ENCODE measurements around the gene BCL2L11. TPM values are rescaled to one million over a fixed set of nuclear protein-coding genes. Genes with fewer than 3 reads are reported as not detected.

Gene BCL2L11
- total and polyA plus RNA-seq, 9 of the 15 experiments (the other 6 are each of a cell fraction or from before 2014, with no cell fraction given): 2.2 to 18.8 (median 5.0) TPM

DNA sequence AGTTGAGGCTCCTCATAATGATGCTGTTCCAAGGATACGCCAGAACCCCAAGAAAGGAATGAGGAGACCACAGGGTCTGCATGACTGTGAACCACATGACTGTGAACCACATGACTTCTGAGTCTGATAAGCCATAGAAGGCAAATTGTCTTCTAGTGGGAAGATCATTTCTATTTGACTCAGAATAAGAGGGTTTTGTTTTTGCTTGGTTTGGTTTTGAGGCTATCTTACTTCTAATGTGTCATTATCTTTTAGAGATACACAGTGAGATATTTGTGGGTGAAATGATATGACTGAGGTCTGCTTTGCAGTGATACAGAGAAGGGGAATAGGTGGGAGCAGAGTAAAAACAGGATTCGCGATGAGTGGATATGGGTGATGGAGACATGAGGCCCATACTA is 28.9 kb upstream of the BCL2L11 start:
- FAIRE-seq (no peak), ATAC-seq (no peak), DNase-seq (ENCODE audit: extremely low read depth in 1 of 4, low spot score in 3 of 4) (no peak)
- Histone ChIP-seq H3K9me3 (replicated peaks; ENCODE audit: control insufficient read depth, insufficient read depth, low read depth, low read length) (no peaks in the 10 kb centered on the region), H3K27me3 (ENCODE audit: control insufficient read depth in 2 of 2, insufficient read depth in 2 of 2, low read length in 2 of 2) (peaks cover 17% of the 10 kb centered on the region in 2 experiments), H3K9me1 (ENCODE audit: control insufficient read depth, insufficient read depth, low read length) (no peaks in the 10 kb centered on the region), H4K20me1 (replicated peaks; ENCODE audit: control insufficient read depth, insufficient read depth, low read length) (no peaks in the 10 kb centered on the region), H3K79me2 (ENCODE audit: control insufficient read depth, insufficient read depth, low read length) (no peaks in the 10 kb centered on the region), H3K4me1 (replicated peaks in 1 of 2; ENCODE audit: control insufficient read depth in 2 of 2, insufficient read depth in 2 of 2, low read length in 2 of 2) (no peaks in the 10 kb centered on the region), H2AFZ (ENCODE audit: low read depth, low read length) (no peak overlapping the region), H3K27ac (ENCODE audit: extremely low read depth, low read depth, low read length) (no peak overlapping the region), H3K9ac (ENCODE audit: insufficient read depth in 1 of 2, low read depth in 2 of 2, low read length in 2 of 2) (no peak overlapping the region), H3K36me3 (ENCODE audit: control insufficient read depth, insufficient read depth, low read length) (no peaks in the 10 kb centered on the region), H3K4me3 (no peak overlapping the region), H3K4me2 (ENCODE audit: insufficient read depth, low read length) (no peak overlapping the region)
- WGBS (ENCODE audit: insufficient coverage, low coverage, missing lambda C conversion rate): 5% methylated on average over 3 of the region's 3 CpGs
- intact Hi-C loops (cut with micrococcal nuclease) (no loop called here), in situ Hi-C loops (cut with MboI) (no loop called here)
- no TSS peak for BruUV-seq (replicated peaks)
- ChIA-PET POLR2A (interaction anchor here (1.3 to 1.4 kb wide), 2 partner anchors 17 to 23 kb away, joined by 3 to 4 read pairs; no protein-coding TSS in a partner anchor), CTCF (ENCODE audit: low intra/inter-chr PET ratio) (no interaction called here)
- TF ChIP-seq FOXK2 (conservative IDR thresholded peaks at IDR 0.05 in 1 of 2, IDR thresholded peaks at IDR 0.05 in 1 of 2; ENCODE audit: low read depth in 2 of 2) (no peak), SMAD2 (IDR thresholded peaks at IDR 0.05; ENCODE audit: low read depth, low read length) (no peak), PHF21A (IDR thresholded peaks at IDR 0.05; ENCODE audit: borderline replicate concordance, low read depth) (no peak), FOSL1 (tag; conservative IDR thresholded peaks at IDR 0.05) (0 out of 2 replicates have a peak, but pooled peaks have one; percentile 29), ZFPM2 (CRISPR knock-in tag; IDR thresholded peaks at IDR 0.05) (no peak), ZNF766 (CRISPR knock-in tag; conservative IDR thresholded peaks at IDR 0.05) (no peak), TBP (optimal IDR thresholded peaks at IDR 0.05; ENCODE audit: low read depth, low read length) (no peak)
- TF ChIP-seq, protein P1, sequence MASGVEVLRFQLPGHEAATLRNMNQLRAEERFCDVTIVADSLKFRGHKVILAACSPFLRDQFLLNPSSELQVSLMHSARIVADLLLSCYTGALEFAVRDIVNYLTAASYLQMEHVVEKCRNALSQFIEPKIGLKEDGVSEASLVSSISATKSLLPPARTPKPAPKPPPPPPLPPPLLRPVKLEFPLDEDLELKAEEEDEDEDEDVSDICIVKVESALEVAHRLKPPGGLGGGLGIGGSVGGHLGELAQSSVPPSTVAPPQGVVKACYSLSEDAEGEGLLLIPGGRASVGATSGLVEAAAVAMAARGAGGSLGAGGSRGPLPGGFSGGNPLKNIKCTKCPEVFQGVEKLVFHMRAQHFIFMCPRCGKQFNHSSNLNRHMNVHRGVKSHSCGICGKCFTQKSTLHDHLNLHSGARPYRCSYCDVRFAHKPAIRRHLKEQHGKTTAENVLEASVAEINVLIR (CRISPR knock-in tag; IDR thresholded peaks at IDR 0.05): no peak
- TF ChIP-seq, protein P2, sequence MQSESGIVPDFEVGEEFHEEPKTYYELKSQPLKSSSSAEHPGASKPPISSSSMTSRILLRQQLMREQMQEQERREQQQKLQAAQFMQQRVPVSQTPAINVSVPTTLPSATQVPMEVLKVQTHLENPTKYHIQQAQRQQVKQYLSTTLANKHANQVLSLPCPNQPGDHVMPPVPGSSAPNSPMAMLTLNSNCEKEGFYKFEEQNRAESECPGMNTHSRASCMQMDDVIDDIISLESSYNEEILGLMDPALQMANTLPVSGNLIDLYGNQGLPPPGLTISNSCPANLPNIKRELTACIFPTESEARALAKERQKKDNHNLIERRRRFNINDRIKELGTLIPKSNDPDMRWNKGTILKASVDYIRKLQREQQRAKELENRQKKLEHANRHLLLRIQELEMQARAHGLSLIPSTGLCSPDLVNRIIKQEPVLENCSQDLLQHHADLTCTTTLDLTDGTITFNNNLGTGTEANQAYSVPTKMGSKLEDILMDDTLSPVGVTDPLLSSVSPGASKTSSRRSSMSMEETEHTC (IDR thresholded peaks at IDR 0.05): no peak
- TF ChIP-seq, protein P3, sequence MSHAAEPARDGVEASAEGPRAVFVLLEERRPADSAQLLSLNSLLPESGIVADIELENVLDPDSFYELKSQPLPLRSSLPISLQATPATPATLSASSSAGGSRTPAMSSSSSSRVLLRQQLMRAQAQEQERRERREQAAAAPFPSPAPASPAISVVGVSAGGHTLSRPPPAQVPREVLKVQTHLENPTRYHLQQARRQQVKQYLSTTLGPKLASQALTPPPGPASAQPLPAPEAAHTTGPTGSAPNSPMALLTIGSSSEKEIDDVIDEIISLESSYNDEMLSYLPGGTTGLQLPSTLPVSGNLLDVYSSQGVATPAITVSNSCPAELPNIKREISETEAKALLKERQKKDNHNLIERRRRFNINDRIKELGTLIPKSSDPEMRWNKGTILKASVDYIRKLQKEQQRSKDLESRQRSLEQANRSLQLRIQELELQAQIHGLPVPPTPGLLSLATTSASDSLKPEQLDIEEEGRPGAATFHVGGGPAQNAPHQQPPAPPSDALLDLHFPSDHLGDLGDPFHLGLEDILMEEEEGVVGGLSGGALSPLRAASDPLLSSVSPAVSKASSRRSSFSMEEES (CRISPR knock-in tag; IDR thresholded peaks at IDR 0.05): peak; percentile 12; the same call in 1 of the 2 replicates
- TF ChIP-seq, protein P4, sequence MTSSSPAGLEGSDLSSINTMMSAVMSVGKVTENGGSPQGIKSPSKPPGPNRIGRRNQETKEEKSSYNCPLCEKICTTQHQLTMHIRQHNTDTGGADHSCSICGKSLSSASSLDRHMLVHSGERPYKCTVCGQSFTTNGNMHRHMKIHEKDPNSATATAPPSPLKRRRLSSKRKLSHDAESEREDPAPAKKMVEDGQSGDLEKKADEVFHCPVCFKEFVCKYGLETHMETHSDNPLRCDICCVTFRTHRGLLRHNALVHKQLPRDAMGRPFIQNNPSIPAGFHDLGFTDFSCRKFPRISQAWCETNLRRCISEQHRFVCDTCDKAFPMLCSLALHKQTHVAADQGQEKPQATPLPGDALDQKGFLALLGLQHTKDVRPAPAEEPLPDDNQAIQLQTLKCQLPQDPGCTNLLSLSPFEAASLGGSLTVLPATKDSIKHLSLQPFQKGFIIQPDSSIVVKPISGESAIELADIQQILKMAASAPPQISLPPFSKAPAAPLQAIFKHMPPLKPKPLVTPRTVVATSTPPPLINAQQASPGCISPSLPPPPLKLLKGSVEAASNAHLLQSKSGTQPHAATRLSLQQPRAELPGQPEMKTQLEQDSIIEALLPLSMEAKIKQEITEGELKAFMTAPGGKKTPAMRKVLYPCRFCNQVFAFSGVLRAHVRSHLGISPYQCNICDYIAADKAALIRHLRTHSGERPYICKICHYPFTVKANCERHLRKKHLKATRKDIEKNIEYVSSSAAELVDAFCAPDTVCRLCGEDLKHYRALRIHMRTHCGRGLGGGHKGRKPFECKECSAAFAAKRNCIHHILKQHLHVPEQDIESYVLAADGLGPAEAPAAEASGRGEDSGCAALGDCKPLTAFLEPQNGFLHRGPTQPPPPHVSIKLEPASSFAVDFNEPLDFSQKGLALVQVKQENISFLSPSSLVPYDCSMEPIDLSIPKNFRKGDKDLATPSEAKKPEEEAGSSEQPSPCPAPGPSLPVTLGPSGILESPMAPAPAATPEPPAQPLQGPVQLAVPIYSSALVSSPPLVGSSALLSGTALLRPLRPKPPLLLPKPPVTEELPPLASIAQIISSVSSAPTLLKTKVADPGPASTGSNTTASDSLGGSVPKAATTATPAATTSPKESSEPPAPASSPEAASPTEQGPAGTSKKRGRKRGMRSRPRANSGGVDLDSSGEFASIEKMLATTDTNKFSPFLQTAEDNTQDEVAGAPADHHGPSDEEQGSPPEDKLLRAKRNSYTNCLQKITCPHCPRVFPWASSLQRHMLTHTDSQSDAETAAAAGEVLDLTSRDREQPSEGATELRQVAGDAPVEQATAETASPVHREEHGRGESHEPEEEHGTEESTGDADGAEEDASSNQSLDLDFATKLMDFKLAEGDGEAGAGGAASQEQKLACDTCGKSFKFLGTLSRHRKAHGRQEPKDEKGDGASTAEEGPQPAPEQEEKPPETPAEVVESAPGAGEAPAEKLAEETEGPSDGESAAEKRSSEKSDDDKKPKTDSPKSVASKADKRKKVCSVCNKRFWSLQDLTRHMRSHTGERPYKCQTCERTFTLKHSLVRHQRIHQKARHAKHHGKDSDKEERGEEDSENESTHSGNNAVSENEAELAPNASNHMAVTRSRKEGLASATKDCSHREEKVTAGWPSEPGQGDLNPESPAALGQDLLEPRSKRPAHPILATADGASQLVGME (CRISPR knock-in tag; IDR thresholded peaks at IDR 0.05): no peak
- TF ChIP-seq, protein P5, sequence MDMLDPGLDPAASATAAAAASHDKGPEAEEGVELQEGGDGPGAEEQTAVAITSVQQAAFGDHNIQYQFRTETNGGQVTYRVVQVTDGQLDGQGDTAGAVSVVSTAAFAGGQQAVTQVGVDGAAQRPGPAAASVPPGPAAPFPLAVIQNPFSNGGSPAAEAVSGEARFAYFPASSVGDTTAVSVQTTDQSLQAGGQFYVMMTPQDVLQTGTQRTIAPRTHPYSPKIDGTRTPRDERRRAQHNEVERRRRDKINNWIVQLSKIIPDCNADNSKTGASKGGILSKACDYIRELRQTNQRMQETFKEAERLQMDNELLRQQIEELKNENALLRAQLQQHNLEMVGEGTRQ (CRISPR knock-in tag; IDR thresholded peaks at IDR 0.05): peak; percentile 20; the same call in 1 of the 2 replicates
